Stimulated activated CD4-positive, alpha-beta T cell treated with anti-CD3 and anti-CD28 coated beads, Interleukin-4, amount 100 ng/mL, for 48 hours (primary cell): Measurements from ENCODE around the gene FAAP100.

Experiments used
- DNase-seq, 2 donors: peaks; one replicate each; pipeline ENCODE4 v3.0.0-alpha.2; 2020; ENCODE audit warnings: low read depth in 2 of 2

Gene FAAP100

GRCh38 chr17:81524865-81525159 lies 27.3 kb downstream of the FAAP100 start:
- DNase-seq = no peak

- no peak for DNase-seq
Measured at GRCh38 chr17:81524039-81524864, 27.9 kb downstream of the FAAP100 start.

- DNase-seq = no peak
Measured at GRCh38 chr17:81523402-81524038, 28.6 kb downstream of the FAAP100 start.

GRCh38 chr17:81522491-81523401 lies 29.4 kb downstream of the FAAP100 start:
- no peak for DNase-seq

- DNase-seq = no peak
Measured at GRCh38 chr17:81520021-81520901, 31.9 kb downstream of the FAAP100 start.

- DNase-seq = peak; percentile 44 to 59
Measured at GRCh38 chr17:81519284-81520020, 32.7 kb downstream of the FAAP100 start.

GRCh38 chr17:81518785-81519283 lies 33.3 kb downstream of the FAAP100 start:
- no peak for DNase-seq

- DNase-seq = no peak
Measured at GRCh38 chr17:81518113-81518784, 33.9 kb downstream of the FAAP100 start.

- no peak for DNase-seq
Measured at GRCh38 chr17:81517339-81518112, 34.6 kb downstream of the FAAP100 start.

- no peak for DNase-seq
Measured at GRCh38 chr17:81517009-81517338, 35.2 kb downstream of the FAAP100 start.

GRCh38 chr17:81516439-81516838 lies 35.7 kb downstream of the FAAP100 start:
- no peak for DNase-seq

- DNase-seq = no peak
Measured at GRCh38 chr17:81515530-81516041, 36.6 kb downstream of the FAAP100 start.

- peak; percentile 60 to 72 for DNase-seq
Measured at GRCh38 chr17:81514739-81515529, 37.2 kb downstream of the FAAP100 start.

GRCh38 chr17:81514489-81514738 lies 37.7 kb downstream of the FAAP100 start:
- DNase-seq = no peak

- peak in 1 of 2 donors; percentile 40 for DNase-seq
Measured at GRCh38 chr17:81513753-81514488, 38.2 kb downstream of the FAAP100 start.

GRCh38 chr17:81513372-81513752 lies 38.8 kb downstream of the FAAP100 start:
- DNase-seq = peak; percentile 51 to 61

GRCh38 chr17:81512562-81513371 lies 39.4 kb downstream of the FAAP100 start, which contains the start of gene ACTG1:
Gene ACTG1 (minus strand): TSS chr17:81512799. CDS start chr17:81512354, 445 bp downstream.
- peak; percentile 81 to 85 for DNase-seq
